Melanocyte of skin (primary cell): ENCODE measurements around the gene KCTD17. TPM values are rescaled to one million over a fixed set of nuclear protein-coding genes. Genes with fewer than 3 reads are reported as not detected.

ENCODE experiments used
- small RNA-seq, 2 donors: library from RNA; depleted of rRNA; stranded (forward); fragments of <200 nt; gene quantifications; one replicate each; pipeline ENCODE3, GENCODE V24; 2012
- total RNA-seq, 2 donors: library from RNA; depleted of rRNA; stranded (reverse); fragments of >200 nt; gene quantifications; 2 replicates each; pipeline ENCODE4 v1.2.3, GENCODE V29; 2012

The KCTD17 gene, protein sequence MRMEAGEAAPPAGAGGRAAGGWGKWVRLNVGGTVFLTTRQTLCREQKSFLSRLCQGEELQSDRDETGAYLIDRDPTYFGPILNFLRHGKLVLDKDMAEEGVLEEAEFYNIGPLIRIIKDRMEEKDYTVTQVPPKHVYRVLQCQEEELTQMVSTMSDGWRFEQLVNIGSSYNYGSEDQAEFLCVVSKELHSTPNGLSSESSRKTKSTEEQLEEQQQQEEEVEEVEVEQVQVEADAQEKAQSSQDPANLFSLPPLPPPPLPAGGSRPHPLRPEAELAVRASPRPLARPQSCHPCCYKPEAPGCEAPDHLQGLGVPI
- 10 to 100 TPM; 11.0 to 14.3 TPM for total RNA-seq

DNA sequence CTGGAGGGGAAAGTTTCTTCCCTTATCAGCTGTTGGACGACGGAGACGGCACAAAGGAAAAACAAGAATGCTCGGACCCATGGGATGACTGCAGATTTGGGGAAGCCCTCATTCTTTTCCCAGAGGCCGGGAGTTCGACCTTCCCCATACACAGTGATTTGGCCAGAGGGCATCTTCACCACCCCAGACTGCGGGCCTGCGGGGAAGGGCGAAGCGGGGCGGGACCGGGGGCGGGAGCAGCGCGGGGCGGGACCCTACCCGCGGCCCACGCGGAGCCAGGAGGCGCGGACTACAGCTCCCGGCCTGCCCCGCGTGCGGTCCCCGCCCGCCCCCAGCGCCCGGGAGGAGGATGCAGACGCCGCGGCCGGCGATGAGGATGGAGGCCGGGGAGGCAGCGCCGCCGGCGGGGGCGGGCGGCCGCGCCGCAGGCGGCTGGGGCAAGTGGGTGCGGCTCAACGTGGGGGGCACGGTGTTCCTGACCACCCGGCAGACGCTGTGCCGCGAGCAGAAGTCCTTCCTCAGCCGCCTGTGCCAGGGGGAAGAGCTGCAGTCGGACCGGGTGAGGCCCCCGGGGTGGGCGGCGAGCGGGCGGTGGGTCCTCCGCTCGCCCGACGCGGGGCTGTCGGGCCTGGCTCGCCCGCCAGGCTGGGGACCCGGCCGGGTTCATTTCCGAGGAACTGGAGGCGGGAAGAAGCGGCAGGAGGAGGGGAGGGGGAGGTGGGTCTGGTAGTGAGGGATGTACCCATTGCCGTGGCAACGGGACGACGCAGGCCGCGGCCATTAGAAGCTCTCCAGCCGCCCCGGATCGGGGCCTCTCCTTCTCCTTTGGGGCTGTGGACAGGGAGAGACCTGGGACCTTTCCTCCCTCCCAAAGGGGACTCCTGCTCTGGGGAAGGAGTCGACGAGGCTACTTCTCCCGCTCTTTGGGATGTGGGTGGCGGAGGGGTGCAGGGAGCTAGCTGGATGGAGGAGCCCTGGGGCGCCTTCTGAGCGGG is at the start of gene KCTD17:
Gene KCTD17 (plus strand): TSS at position 352 of the 995 bp plus-strand sequence. CDS start 19 bp downstream, at position 371.

GRCh38 chr22:37019309-37020191 is 32.0 kb upstream of the KCTD17 start, which contains the start of the genes MPST and TST:
Gene MPST, plus strand, starts transcription at chr22:37019742. Its CDS starts 95 bp downstream, at chr22:37019837.
Gene TST, minus strand, starts transcription at chr22:37019447. Its CDS starts 715 bp downstream, at chr22:37018732.

DNA sequence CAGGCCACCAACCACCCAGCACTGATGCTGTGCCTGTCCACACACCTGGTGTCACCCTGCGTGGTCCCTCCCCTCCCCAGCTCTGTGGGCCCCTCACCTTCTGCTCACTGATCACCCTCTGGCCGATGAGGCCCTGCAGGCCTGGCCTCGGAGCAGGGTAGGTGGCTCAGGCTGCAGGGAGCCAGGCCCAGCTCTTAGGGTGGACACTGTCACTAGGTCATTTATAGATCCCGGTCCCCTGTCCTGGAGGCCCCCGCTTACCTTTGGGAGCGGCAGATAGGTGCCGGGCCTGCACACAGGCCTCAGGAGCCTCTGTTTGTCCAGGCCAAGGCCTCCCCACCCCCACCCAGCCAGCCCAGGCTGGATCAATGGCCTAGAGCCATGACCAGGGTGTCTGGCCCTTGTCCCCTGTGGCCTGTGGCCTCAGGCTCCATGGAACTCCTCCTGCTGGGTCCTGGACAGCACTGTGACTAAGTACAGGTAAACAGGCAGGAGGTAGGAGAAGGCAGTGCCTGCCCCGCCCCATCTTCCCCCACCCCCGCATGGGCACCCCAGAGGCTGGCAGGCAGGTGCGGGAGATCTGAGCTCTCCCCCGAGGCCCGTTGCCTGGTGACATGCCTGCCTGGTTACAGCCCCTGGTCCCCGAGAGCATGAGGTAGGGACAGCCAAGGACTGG is 57.8 kb downstream of the KCTD17 start, which contains the start of gene TMPRSS6:
Gene TMPRSS6 (minus strand): TSS at position 472 of the 676 bp plus-strand sequence. CDS start 6,296 bp downstream, outside the sequence.

Small RNAs within 50 kb of the gene (small RNA-seq; reads per million reads assigned to genes)
- gene RF00019: 0 reads per million in 2 donors

Other genes starting within 250 kb of the KCTD17 start
- not detected for gene PVALB, start 234.7 kb upstream of the KCTD17 start, total RNA-seq
- gene NCF4, start 190.7 kb upstream of the KCTD17 start, total RNA-seq: not detected
- not detected for gene CSF2RB, start 138.1 kb upstream of the KCTD17 start, total RNA-seq
- 10 to 100 TPM; 27.0 to 29.6 TPM for gene TST, start 32.3 kb upstream of the KCTD17 start, total RNA-seq
- gene MPST, start 32.0 kb upstream of the KCTD17 start, total RNA-seq: 10 to 100 TPM; 35.8 to 77.3 TPM
- not detected for gene TMPRSS6, start 58.0 kb downstream of the KCTD17 start, total RNA-seq
- not detected for gene IL2RB, start 98.2 kb downstream of the KCTD17 start, total RNA-seq
- 1 to 10 TPM; 5.5 to 5.7 TPM for gene C1QTNF6, start 136.5 kb downstream of the KCTD17 start, total RNA-seq
- not detected for gene SSTR3, start 160.7 kb downstream of the KCTD17 start, total RNA-seq
- gene RAC2, start 192.5 kb downstream of the KCTD17 start, total RNA-seq: 1 to 10 TPM in 1 of 2 donors, under 1 TPM in 1; 1.00 to 1.4 TPM
- gene CYTH4, start 230.8 kb downstream of the KCTD17 start, total RNA-seq: not detected